ENCODE results near the gene LRPAP1.

The LRPAP1 gene

DNA sequence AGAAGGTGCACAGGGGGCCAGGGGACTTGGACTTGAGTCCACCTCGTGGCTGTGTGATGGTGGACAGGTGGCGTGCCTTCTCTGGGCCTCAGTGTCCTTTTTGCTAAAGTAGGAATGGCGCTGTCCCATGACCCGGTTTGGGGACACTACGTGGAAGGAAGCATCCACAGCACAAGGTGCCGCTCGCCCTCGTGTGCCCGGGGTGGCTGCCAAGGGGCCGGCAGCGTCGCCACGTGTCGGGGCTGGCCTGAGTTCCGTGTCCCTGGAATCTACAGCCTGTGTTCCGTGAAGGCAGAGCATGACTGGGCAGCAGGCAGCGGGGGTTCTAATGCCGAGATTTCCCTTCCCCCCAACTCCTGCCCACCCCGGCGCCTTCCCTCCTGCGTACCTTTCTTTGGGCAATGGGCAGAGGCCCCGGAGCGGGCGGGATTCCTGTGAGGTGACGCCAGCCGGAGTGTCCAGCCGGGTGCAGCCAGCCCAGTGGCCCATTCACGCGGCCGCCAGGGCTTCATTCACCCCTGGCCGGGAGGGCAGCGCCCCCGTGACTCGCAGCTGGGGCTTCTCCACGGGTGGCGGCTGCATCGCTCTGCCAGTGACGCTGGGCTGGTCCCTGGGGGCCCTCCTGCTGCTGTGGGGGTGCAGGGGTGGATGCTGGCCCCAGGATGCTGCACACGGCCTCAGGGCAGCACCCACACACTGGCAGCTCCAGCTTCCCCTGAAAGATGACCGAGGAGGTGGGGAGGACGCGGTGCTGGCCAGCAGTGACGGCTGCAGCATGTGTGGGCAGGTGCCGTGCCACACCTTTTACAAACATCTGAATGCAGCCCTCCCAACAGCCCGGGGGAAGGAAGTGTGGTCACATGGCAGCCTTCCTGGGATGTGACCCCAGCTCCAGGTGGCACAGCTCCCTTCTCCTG, 47.9 kb downstream of the LRPAP1 start:
- no peak for DNase-seq

DNA sequence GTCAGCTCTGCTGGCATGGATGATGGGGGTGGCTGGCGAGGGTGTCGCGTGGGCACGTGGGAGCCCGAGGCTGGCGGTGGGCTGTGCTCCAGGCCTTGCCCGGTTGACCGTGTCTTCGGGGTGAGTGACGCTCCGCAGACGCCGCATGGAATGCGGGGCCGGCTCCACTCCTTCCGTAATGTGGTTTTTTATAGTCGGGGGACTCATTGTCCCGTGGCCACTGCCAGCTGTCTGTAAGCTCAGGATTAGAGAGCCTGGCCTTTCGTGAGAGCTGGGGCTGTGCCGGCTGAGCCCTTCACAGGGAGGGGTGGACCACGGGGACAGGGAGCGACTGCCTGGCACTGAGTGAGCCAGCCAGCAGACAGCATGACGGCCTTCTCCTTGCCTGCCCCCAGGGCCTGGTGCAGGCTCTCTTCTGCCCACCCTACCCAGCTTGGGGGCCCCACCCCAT, 48.7 kb downstream of the LRPAP1 start:
- DNase-seq: no peak

DNA sequence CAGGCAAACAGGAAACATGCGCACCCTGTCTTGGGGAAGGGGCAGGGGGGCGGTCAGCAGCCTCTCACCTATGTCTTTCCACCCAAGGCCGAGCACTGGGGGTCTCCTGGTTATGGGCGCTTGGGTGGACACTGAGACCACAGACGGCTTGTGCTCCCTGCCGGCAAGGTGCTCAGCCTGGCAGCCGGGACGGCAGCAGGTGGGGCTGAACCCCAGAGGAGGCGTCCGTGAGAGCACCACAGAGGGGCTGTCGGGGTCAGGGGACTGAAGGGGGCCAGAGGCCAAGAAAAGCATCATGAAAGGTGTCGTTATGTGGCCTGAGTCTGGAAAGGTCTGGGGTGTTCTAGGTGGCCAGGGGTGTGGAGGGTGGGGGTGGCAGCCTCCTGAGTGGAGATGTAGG, 49.5 kb downstream of the LRPAP1 start:
- DNase-seq: no peak

DNA sequence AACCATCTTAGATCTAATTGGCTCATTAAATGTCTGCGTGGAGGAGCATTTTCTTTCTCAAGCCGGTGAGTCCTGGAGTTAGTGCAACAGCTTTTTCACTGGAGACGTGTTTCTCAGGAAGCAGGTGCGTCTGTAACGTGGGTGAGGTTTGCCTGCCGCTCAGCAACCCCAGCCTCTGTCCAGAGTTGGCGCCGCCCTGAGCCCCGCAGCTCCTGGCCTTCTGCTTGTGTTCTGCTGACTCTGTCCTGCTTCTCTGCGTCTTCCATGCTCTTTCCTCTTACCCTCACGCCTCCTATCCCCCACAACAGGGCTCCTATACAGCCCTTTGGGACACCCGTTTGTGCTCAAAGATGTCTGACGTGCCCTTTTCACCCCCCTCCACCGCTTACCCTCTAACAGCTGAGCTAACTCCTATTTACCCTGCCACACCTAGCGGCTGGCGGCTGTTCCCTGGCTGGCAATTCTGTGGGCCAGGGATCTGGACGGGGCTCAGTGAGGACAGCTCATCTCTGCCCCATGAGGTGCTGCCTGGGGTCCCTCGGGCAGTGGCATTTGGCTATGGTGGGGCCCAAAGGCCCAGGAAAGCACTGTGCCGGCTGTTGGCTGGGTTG, 50.3 kb downstream of the LRPAP1 start:
- DNase-seq: no peak

DNA sequence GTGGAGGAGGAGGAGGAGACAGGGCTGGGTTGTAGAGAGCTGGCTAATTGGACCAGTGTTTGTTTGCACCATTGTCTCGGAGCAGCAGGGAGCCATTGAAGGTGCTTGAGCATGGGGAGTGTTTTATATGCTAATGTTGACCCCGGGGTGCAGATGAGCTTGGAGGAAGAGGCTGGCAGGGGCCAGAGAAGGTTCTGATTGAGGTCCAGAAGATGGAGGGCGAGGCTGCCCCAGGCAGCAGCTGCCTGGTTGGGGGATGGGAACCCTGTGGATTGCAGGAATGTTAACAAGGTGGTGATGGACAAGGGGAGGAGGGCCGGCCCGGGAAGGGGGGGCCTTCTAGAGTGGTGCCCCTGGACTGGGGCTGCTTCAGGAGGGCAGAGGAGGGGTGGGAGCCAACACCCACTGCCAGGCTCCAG, 51.1 kb downstream of the LRPAP1 start:
- no peak for DNase-seq

DNA sequence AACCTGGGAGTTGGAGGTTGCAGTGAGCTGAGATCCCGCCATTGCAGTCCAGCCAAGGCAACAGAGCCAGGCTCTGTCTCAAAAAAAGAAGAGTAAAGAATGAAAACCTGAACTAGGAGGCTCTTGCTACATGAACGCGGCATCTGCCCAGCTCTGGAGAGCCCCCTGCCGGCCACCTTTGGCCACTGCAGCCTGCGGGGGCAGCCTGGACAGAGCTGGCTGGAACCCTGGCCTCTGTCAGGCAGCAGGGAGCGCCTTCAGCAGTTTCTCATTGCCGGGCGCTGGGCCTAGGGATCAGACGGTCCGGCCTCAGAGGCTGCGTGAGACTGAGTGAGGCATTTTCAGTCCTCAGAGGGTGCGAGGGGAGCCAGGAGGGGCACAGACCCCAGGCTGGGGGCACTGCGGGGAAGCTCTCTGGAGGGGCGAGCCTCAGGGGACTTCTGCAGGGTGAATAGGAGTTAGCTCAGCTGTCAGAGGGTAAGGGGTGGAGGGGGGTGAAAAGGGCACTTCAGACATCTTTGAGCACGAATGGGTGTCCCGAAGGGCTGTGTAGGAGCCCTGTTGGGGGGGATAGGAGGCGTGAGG, 51.6 kb downstream of the LRPAP1 start:
- DNase-seq: peak; percentile 58 to 64

DNA sequence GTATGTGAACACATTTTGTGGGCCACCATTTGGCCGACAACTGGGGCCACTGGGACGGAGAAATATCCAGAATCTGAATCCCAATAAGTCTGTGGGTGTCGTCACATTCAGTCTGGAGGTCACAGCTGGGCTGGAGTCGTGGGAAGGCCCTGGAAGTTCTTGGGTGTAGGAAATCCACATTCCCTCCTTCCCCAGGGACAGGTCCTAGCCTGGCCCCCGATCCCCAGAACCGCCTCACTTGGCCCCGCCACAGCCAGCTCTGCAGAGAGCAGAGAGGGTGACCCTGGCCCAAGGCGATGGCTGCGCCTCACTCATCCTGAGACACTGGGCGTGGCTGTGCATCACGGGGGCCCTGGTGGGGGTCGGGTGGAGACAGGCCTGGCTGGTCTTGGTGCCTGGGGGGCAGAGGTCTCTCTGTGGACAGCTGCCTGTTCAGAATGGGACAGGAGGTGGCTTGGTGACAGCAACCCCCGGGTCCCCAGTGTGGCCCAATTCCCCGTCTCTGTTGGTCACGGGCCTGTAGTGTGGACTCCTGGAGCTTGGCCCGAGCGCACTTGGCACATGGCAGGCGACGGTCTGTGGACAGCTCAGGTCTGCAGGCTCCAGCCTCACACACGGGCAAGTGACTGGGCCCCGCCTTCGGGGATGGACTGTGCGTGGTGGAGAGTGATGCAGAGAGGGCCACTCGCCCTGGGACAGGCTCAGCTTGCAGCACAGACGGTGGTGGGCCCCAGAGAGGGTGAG, 52.7 kb downstream of the LRPAP1 start:
- no peak for DNase-seq

DNA sequence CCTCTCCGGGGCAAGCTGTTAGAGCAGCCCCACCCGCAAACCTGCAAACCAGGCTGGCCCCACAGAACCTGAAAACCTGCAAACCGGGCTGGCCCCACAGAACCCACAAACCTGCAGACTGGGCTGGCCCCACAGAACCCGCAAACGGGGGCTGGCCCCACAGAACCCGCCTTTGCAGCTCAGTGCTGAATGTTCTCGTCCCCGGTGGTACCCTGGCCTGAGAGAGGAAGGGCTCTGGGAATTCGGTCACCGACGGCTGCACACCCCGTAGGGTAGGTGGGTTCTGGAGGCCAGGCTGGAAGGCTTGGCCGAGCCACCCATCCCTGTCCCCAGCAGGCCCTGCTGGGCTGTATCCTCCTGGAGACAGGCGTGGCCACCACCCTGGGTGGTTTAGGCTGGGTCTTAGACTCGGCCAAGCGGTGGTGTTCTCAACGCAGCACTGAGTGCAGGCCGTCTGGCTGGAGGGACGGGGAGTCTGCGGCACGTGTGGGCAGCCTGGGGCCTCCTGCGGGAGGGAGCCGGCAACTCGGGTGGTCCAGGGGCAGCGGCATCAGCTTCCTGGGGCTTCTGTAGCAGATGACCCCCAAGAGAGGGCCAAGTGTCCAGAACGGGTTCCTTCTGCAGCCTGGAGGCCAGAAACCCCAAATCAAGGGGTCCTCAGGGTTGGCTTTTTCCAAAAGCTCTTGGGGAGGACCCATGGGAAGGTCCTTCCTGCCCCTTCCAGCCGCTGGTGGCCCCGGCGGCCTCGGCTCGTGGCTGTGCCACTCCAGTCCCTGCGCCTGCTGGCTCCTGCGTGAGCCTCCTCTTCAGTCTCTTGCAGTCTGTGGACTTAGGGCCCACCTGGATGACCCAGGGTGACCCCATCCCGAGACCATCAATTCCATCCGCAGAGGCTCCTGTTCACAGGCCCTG, 53.5 kb downstream of the LRPAP1 start:
- no peak for DNase-seq

DNA sequence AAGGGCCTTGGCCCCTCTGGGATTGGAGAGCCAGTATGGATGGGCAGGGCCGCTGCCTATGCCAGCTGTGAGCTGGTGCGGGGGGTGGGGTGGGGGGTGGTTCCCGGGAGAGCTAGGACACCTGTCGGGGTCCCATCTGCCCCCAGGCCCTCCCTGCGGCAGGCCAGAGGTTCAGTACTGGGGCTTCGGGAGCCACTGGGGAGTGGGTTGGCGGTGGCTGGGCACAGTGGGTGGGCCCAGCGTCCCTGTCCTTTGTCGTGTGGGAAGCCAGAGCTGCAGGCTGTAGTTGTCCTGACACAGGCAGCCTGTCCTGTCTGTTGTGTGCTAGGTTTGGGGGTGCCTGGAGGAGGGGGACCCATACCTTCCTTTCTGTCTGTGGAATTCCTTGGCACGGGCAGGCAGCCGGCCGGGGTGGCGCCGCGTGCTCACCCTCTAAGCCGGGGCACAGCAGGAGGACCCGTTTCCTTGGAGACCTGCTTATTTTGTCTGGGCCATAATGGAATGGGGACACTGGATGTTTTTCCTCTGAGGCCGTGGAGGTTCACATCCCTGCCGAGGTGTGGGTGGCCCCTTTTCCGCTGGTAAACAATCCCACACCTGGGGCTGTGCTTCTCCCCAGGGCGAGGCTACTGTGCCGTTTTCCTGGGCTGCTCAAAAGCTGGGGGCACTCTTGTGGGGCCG, 54.3 kb downstream of the LRPAP1 start:
- DNase-seq: no peak

DNA sequence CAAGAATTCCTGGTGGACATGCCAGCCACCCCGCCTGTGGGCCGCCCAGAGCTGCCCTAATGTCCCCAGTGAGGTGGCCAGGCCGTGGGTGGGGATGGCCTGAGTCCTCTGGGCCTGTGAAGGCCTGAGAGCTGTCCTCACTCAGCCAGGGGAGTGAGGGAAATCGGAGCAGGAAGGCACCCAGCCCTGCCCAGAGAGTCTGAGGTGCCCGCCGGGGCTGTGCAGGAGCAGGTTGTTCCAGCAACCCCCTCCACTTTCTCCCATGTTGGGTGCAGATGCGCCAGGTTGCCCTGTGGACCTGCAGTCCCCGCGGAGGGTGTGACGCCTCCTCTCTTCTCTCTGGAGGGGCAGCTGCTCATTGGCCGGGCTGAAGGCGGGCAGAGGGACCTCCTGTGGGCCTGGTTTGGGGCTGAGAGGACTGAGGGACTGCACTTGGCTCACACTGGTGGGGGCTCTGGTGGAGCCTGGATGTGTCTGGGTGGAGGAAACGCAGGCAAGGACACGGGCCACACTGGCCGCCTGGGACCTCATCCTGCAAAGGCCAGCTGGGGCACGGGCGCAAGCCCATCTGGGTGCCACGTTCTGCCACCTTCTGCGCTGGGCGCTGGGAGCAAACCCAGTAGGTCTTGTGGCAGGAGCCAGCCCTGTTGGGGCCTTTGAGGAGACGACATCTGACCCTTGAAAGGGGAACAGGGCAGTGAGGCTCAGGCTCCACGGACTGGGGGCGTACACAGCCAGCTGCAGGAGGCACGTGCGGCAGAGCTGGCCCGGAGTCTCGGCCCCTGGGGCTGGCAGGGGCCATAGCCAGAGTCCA, 55.1 kb downstream of the LRPAP1 start:
- no peak for DNase-seq

DNA sequence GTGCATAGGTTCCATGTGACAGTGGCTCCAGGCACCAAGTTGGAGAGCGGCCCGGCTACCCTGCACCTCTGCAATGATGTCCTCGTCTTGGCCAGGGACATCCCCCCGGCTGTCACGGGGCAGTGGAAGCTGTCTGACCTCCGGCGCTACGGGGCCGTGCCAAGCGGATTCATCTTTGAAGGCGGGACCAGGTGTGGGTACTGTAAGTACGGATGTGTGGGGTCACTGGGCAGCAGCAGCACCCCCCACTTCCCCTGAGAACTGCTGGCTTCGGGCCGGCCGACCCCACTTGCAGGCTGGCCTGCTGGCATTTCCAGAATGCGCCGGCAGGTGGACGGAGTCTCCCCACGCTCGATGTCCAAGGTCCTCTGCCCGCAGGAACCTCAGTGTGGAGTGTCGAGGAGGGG, 55.9 kb downstream of the LRPAP1 start:
- DNase-seq: no peak

DNA sequence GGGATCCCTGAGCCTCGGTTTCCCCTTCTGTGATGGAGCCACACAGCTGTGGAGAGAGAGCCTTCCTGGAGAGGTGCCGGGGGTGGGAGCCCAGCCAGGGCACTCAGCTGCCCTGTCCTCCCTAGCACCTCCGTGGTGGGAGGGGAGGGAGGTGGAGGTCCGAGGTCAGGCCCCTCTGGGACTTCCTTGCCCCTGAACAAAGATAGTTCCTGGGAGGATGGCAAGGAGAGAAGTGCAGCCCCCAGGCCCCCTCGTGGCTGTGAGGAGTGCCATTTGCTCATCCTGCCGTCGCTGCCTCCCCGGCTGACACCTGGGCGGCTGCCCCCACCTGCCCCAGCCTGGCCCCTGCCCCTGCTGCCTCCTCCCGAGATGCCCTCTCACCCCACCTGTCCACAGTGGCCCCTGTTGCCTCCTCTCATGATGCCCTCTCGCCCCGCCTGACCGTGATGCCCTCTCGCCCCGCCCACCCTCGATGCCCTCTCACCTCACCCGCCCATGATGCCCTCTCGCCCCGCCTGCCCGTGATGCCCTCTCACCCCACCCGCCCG, 56.4 kb downstream of the LRPAP1 start:
- DNase-seq: no peak

DNA sequence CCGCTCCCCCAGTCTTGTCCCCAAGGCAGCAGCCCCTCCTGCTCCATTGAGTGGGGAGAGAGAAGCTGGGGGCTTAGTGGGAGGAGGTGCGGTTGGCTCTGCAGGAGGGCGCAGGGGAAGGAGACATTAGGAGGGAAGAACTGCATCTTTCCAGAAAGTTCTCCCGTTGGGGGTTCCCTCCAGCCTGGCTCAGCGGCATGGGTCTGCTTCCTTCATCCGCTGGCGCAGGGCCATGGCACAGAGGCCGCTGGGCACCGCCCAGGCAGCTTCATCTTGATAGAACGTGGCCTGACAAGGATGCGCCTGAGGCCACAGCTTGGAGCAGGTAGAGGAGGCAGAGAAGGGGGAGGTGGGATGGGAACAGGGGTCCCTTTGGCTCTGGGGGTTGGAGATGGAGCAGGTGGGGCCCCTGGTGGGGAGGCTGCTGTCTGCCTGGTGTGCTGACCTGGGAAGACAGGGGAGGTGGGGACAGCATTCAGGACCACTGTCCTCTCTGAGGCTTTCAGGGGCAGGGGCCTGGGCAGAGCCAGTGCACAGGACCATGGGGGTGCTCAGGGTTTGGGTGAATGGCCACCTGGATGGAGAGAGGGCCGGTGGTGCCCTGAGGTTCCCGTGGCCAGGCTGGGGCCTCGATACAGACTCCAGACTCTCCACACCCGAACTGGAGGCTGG, 57.0 kb downstream of the LRPAP1 start:
- DNase-seq: no peak

DNA sequence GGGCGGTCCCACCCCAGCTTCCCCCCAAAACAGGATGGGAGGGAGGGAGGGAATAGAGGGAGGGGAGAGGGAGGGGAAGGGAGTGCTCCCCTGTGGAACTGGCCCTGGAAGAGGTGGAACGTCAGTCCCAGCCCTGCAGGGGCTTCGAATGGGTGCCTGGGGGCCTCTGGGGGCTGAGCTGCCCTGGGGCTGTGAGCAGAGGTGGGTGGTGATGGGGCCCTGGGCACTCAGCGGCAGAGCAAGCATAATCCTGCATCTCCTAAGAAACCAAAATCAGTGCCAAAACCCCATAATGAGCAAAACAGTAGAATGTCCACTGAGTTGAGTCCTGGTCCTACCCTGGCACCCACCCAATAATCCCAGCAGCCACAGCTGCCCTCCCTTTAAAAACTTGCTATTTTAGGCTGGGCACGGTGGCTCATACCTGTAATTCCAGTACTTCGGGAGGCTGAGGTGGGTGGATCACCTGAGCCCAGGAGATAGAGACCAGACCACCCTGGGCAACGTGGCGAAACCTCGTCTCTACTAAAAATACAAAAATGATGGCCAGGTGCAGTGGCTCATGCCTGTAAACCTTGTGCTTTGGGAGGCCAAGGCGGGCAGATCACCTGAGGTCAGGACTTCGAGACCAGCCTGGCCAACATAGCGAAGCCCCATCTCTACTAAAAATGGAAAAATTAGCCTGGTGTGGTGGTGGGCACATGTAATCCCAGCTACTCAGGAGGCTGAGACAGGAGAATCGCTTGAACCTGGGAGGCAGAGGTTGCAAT, 58.0 kb downstream of the LRPAP1 start:
- no peak for DNase-seq

DNA sequence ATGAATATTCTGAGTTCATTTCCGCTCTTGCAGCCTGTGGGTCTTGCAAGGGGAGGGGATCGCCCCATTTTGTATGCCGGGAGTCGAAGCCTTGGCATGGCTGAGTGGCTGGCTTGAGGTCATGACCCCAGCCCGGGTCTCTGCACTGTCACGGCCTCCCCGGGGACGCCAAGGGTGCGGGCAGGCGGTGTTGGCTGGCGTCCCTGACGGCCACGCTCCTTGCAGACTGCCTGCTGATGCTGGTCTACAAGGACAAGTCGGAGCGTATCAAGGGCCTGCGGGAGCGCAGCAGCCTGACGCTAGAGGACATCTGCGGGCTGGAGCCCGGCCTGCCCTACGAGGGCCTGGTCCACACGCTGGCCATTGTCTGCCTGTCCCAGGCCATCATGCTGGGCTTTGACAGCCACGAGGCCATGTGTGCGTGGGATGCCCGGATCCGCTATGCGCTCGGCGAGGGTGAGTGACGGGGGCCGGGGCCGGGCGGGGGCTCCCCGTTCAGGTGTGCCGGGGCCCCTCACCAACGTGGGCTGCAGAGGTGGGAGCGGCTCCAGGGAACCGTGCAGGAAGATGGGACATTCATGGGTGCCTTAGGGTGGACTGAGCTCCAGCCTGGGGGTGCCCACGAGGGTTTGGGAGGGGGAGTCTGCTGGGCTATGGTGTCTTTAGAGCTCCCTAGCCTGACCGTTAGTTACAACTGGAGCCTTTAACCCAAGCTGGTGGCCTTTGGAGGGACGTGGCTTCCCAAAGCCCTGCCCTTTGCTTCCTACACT, 58.9 kb downstream of the LRPAP1 start:
- no peak for DNase-seq

DNA sequence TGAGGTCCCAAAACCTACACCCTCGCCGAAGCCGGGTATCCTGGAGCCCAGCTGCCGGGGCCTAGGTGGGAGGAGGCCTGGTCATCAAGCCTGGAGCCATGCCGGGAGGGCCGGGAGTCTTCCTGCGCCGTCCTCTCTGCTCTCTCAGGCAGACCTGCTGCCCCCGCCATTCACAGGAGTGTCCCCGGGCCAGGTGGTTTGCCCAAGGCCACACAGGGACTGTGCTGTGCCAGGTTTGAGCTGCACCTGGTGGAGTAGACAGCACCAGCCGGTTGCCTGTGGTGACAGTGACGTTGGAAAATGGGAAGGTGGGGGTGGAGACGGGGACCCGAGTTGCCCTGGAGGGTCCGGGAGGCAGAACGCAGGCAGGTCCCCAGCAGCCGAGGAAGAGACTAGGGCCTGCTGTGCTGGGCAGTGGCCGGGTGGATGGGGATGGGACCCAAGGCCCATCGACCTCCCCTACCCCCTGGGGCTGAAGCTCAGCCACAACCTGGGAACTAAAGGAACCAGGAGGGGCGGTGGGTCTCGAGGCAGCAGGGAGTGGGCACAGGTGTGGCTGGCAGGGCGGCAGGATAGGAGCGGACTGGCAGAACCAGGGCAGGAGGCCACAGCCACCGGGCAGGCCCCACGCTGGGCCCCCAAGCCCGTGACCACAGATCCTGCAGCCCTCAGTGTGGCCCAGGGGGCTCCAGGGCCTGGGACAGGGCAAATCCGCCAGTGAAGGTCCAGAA, 59.6 kb downstream of the LRPAP1 start:
- no peak for DNase-seq

DNA sequence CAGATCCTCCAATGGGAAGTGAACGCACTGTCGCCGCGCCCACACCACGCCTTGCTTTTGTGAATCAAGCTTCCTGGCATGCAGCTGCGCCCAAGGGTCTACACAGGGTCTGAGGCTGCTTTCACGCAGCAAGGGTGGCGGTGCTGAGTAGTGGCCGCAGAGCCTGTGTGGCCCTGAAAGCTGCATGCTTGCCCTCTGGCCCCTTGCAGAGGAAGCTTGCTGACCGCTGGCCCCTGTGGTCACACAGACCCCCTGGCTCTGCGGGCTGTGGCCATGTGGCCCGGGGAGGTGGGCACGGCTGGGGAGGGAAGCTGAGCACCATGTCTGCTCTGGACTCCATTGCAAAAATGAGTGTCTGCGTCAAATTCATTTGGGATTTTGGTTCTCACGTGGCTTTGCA, 60.3 kb downstream of the LRPAP1 start:
- DNase-seq: no peak
